RCC 7860 (cell line): ENCODE results near the gene SREBF1.

Source experiments
- DNase-seq: peaks from one replicate; pipeline ENCODE4 v3.0.0-alpha.2; 2015; ENCODE audit warnings: low spot score
- FAIRE-seq: peaks from 2 replicates; lab custom pipeline; 2012; peaks lifted over from hg19 to GRCh38; lab: Jason Lieb, UNC

The SREBF1 gene

GRCh38 chr17:17783825-17784656 is 52.7 kb downstream of the SREBF1 start:
- FAIRE-seq (no peak), DNase-seq (no peak)

GRCh38 chr17:17783116-17783824 is 53.5 kb downstream of the SREBF1 start:
- FAIRE-seq (no peak), DNase-seq (no peak)

GRCh38 chr17:17782523-17783115 is 54.2 kb downstream of the SREBF1 start:
- FAIRE-seq: no peak
- DNase-seq: no peak

- DNase-seq: no peak
- no peak for FAIRE-seq
Observed at GRCh38 chr17:17781591-17782496, 54.9 kb downstream of the SREBF1 start.

- no peak for DNase-seq
- no peak for FAIRE-seq
Observed at GRCh38 chr17:17780922-17781590, 55.7 kb downstream of the SREBF1 start.

- no peak for DNase-seq
- no peak for FAIRE-seq
Observed at GRCh38 chr17:17779015-17779611, 57.7 kb downstream of the SREBF1 start.

GRCh38 chr17:17778308-17779014 is 58.3 kb downstream of the SREBF1 start:
- FAIRE-seq (no peak), DNase-seq (no peak)

GRCh38 chr17:17776889-17777288 is 59.9 kb downstream of the SREBF1 start:
- no peak for DNase-seq
- FAIRE-seq: no peak

- no peak for FAIRE-seq
Observed at GRCh38 chr17:17774009-17774881, 62.5 kb downstream of the SREBF1 start.

GRCh38 chr17:17772231-17772630 is 64.6 kb downstream of the SREBF1 start:
- FAIRE-seq (no peak), DNase-seq (no peak)

More at GRCh38 chr17:17774009-17774881, 62.5 kb downstream of the SREBF1 start:
- DNase-seq: peak; percentile 11

- no peak for DNase-seq
- no peak for FAIRE-seq
Observed at GRCh38 chr17:17771498-17772201, 65.1 kb downstream of the SREBF1 start.

- DNase-seq (no peak), FAIRE-seq (no peak)
Observed at GRCh38 chr17:17770632-17771044, 66.1 kb downstream of the SREBF1 start.

- DNase-seq (no peak), FAIRE-seq (no peak)
Observed at GRCh38 chr17:17769869-17770631, 66.7 kb downstream of the SREBF1 start.

GRCh38 chr17:17768424-17769088 is 68.2 kb downstream of the SREBF1 start:
- FAIRE-seq: no peak
- DNase-seq: no peak

- no peak for FAIRE-seq
- DNase-seq: no peak
Observed at GRCh38 chr17:17767887-17768418, 68.8 kb downstream of the SREBF1 start.
